Measurements from ENCODE around the gene LRRC40.
"Not testable (repeated sequence)": the region's sequence is repeated elsewhere in the genome, so short reads cannot be mapped to it uniquely, and the experiment has no call there.

LRRC40 gene

DNA sequence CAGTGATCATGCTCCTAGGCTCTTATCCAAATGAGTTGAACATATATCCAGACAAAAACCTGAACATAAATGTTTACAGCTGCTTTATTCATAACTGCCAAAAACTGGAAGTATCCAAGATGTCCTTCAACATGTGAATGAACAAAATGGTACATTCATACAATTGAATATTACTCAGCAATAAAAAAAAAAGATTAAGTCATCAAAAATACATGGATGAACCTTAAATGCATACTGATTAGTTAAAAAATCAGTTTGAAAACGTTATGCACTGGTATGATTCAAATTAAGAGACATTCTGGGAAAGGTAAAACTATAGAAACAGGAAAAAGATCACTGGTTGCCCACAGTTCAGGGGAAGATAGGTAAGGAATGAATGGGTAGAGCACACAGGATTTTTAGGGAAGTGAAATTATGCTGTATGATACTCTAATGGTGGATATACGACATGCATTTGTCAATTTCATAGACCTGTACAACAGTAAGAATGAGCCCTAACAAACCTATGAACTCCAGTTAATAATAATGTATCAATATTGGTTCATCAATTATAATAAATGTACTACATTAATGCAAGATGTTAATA is 3.1 kb downstream of the LRRC40 start:
- no peak for DNase-seq (ENCODE audit: low spot score)

DNA sequence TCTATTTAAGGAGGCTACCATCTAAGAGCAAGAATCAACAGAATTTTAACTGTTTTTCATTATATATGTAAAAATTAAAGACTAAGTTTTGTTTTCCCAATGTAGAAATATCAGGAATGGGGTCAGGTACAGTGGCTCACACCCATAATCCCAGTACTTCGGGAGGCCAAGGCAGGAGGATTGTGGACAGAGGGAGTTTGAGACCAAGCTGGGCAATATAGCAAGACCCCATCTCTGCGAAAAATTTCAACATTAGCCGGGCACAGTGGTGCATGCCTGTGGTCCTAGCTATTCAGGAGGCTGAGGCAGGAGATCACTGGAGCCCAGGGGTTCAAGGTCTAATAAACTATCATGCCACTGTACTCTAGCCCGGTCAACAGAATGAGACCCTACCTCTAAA is 5.3 kb downstream of the LRRC40 start:
- DNase-seq (ENCODE audit: low spot score): no peak

GRCh38 chr1:70196333-70196732 is 9.0 kb downstream of the LRRC40 start:
- no peak for DNase-seq (ENCODE audit: low spot score)

GRCh38 chr1:70195342-70195741 is 10.0 kb downstream of the LRRC40 start:
- DNase-seq (ENCODE audit: low spot score): no peak

GRCh38 chr1:70194601-70195000 is 10.8 kb downstream of the LRRC40 start:
- no peak for DNase-seq (ENCODE audit: low spot score)

DNA sequence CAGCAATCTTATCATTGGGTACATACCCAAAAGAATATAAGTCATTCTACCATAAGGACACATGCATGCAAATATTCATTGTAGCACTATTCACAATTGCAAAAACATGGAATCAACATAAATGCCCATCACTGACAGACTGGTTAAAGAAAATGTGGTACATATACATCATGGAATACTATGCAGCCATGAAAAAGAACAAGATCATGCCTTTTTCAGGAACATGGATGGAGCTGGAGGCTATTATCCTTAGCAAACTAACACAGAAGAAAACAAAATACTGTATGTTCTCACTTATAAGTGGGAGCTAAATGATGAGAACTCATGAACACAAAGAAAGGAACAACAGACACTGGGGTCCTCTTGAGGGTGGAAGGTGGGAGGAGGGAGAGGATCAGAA is 12.9 kb downstream of the LRRC40 start:
- not testable (repeated sequence) for DNase-seq (ENCODE audit: low spot score)

- DNase-seq (ENCODE audit: low spot score): no peak
Measured at GRCh38 chr1:70190180-70190579, 15.2 kb downstream of the LRRC40 start.

DNA sequence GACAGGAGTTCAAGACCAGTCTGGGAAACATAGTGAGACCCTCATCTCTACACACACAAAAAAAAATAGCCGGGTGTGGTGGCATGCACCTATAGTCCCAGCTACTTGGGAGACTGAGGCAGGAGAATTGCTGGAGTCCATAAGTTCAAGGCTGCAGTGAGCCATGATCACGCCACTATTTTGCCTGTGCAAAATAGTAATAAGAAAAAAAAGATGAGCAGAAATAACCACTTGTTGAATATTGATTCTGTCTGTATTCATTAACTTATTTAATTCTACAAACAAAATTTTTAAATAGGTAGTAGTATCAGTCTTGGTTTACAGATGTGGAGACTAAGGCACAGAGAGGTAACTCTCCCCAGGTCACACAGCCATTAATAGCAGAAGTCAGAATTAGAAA is 16.9 kb downstream of the LRRC40 start:
- DNase-seq (ENCODE audit: low spot score): no peak

DNA sequence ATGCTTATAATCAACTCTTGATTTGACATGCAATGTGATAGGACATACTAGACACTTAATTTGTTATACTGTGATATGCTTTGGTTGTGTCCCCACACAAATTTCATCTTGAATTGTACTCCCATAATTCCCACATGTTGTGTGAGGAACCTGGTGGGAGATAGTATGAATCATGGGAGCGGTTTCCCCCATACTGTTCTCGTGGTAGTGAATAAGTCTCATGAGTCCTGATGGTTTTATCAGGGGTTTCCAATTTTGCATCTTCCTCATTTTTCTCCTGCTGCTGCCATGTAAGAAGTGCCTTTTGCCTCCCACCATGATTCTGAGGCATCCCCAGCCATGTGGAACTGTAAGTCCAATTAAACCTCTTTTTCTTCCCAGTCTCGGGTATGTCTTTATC is 20.2 kb downstream of the LRRC40 start:
- DNase-seq (ENCODE audit: low spot score): not testable (repeated sequence)

GRCh38 chr1:70171512-70171911 is 33.9 kb downstream of the LRRC40 start:
- DNase-seq (ENCODE audit: low spot score): no peak

- DNase-seq (ENCODE audit: low spot score): no peak
Measured at GRCh38 chr1:70169018-70169839, 36.1 kb downstream of the LRRC40 start.

DNA sequence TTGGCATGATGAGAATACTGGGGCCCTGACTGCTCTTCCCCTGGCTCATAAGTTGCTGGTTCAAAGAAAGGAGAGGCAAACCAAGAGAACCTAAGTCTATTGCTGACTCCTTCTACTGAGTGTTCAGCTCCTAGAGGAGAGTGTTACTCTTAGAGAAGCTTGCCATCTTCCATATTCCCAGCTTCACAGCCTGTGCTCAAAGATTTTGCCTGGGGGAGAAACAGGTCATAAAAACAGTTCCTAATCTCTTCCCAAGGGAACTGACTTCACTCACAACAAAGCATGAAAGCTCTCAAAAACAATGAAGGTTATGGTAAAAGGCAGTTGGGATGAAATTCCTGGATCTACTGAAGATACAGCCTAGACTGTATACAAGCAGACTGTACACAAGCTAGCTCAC is 37.1 kb downstream of the LRRC40 start:
- no peak for DNase-seq (ENCODE audit: low spot score)

- DNase-seq (ENCODE audit: low spot score): no peak
Measured at GRCh38 chr1:70164350-70164749, 41.0 kb downstream of the LRRC40 start.

GRCh38 chr1:70156529-70157120 is 48.8 kb downstream of the LRRC40 start:
- no peak for DNase-seq (ENCODE audit: low spot score)

GRCh38 chr1:70153739-70154138 is 51.6 kb downstream of the LRRC40 start:
- no peak for DNase-seq (ENCODE audit: low spot score)

- no peak for DNase-seq (ENCODE audit: low spot score)
Measured at GRCh38 chr1:70150444-70150843, 54.9 kb downstream of the LRRC40 start.

GRCh38 chr1:70146488-70146887 is 58.9 kb downstream of the LRRC40 start:
- no peak for DNase-seq (ENCODE audit: low spot score)

DNA sequence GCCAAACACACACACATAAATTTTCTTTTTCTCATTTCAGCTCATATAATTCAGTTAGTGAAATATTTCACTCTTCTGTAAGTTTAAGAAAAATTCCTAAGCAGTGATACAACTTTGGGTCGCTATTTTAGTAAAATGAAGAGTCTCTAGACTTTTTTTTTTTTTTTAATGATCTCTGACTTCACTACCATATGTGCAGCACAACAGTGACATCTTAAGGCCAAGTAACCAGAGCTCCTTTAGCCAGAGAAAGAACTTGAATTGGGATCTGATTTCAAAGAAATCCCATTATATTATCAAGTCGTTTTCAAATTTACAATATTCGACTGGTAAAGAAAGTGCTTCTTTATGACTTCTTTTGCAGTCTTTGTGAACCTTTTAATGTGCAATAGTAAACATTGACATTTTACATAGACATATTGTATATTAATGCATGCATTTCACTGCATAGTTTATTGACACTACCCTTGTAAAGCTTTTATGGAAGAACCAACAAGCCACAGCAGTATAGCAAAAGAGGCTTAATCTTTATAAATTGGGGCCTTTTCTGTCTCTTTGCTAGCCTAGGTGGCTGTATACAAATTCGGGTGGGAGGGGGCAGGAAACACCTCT is 62.2 kb downstream of the LRRC40 start:
- no peak for DNase-seq (ENCODE audit: low spot score)

- no peak for DNase-seq (ENCODE audit: low spot score)
Measured at GRCh38 chr1:70142075-70142474, 63.3 kb downstream of the LRRC40 start.

GRCh38 chr1:70140894-70141293 is 64.5 kb downstream of the LRRC40 start:
- no peak for DNase-seq (ENCODE audit: low spot score)

GRCh38 chr1:70140343-70140742 is 65.0 kb downstream of the LRRC40 start:
- DNase-seq (ENCODE audit: low spot score): no peak

DNA sequence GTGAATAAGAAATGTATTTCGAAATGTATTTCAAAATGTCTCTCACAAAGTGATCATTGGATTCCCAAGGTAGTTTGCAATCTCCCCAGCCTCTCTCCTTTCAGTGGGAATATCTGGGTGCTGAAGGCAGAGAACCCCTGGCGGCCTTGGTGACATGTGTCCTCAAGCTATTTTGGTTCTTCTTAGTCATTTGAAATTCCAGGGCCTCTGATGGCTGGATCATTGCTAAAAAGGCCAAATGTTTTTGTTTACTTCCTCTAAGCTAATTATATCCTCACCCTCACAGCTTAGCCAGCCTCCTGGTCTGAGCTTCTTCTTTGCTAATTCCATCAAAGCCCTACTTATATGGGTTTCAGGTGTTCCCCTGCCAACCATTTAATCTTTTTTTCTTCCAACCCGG is 71.2 kb downstream of the LRRC40 start:
- no peak for DNase-seq (ENCODE audit: low spot score)

GRCh38 chr1:70117046-70117445 is 88.3 kb downstream of the LRRC40 start:
- DNase-seq (ENCODE audit: low spot score): no peak
